WTC11 (cell line): ENCODE results near the gene OR4K1. TPM values are rescaled to one million over a fixed set of nuclear protein-coding genes. Genes with fewer than 3 reads are reported as not detected.

Experiments used
- ATAC-seq: fragments of 200-7000 bp; cut with Tn5 transposase; 2 replicates; pipeline ENCODE4 v1.10.0; 2021; ENCODE audit warnings: mild to moderate bottlenecking, moderate library complexity
- CTCF ChIA-PET: fragments of 300-600 bp; sonication (Branson Sonifier 250); formaldehyde crosslinking; loops from one replicate; lab custom pipeline; 2021; ENCODE audit warnings: antibody characterized with exemption; lab: Charles Lee
- POLR2A ChIA-PET: fragments of 350-600 bp; sonication (Branson Sonifier 250); formaldehyde crosslinking; loops from one replicate; lab custom pipeline; 2021; ENCODE audit warnings: antibody characterized with exemption; lab: Charles Lee
- DNase-seq: peaks from one replicate; pipeline ENCODE4 v3.0.0; 2021; ENCODE audit warnings: low spot score
- H3K27ac Mint-ChIP-seq: 2 replicates; pipeline ENCODE4 v1.8.0; 2021; ENCODE audit warnings: mixed read lengths
- H3K27me3 Mint-ChIP-seq: 2 replicates; pipeline ENCODE4 v1.8.0; 2021; ENCODE audit warnings: low read depth, mild to moderate bottlenecking, moderate library complexity, mixed read lengths
- H3K36me3 Mint-ChIP-seq: 2 replicates; pipeline ENCODE4 v1.8.0; 2021; ENCODE audit warnings: mixed read lengths
- H3K4me1 Mint-ChIP-seq: 2 replicates; pipeline ENCODE4 v1.8.0; 2022; ENCODE audit warnings: mixed read lengths
- H3K4me3 Mint-ChIP-seq: 2 replicates; pipeline ENCODE4 v1.8.0; 2021; ENCODE audit warnings: mild to moderate bottlenecking, moderate library complexity, mixed read lengths
- H3K9me3 Mint-ChIP-seq: 2 replicates; pipeline ENCODE4 v1.8.0; 2021; ENCODE audit warnings: mixed read lengths
- ATF2 ChIP-seq: sonication (generic); formaldehyde crosslinking; IDR thresholded peaks from 2 replicates; pipeline ENCODE4 v1.8.1; 2022; ENCODE audit warnings: low read depth, missing genetic modification reagents, borderline replicate concordance
- ESRRA ChIP-seq: sonication (generic); formaldehyde crosslinking; IDR thresholded peaks from 2 replicates; pipeline ENCODE4 v1.8.1; 2022; ENCODE audit warnings: mild to moderate bottlenecking, missing genetic modification reagents, borderline replicate concordance
- FOXK1 ChIP-seq: sonication (generic); formaldehyde crosslinking; IDR thresholded peaks from 2 replicates; pipeline ENCODE4 v1.8.0; 2022; ENCODE audit warnings: mild to moderate bottlenecking, moderate library complexity, missing genetic modification reagents
- JAZF1 ChIP-seq: fragments of 250-450 bp; sonication (Bioruptor Pico); IDR thresholded peaks from 2 replicates; pipeline ENCODE4 v1.9.0; 2021; ENCODE audit warnings: moderate library complexity, mild to moderate bottlenecking, inconsistent platforms
- KAT7 ChIP-seq: sonication (generic); formaldehyde crosslinking; IDR thresholded peaks from 2 replicates; pipeline ENCODE4 v1.8.1; 2023; ENCODE audit warnings: missing genetic modification reagents, mild to moderate bottlenecking, borderline replicate concordance
- NR2C2 ChIP-seq: sonication (generic); formaldehyde crosslinking; IDR thresholded peaks from 2 replicates; pipeline ENCODE4 v1.8.0; 2022; ENCODE audit warnings: mild to moderate bottlenecking, missing genetic modification reagents
- PRRX2 ChIP-seq: fragments of 250-450 bp; sonication (Bioruptor Pico); IDR thresholded peaks from 2 replicates; pipeline ENCODE4 v1.8.0; 2021; ENCODE audit warnings: mild to moderate bottlenecking
- TEAD1 ChIP-seq: sonication (generic); formaldehyde crosslinking; IDR thresholded peaks from 2 replicates; pipeline ENCODE4 v1.8.0; 2022; ENCODE audit warnings: mild to moderate bottlenecking, missing genetic modification reagents
- TP53 ChIP-seq: sonication (generic); formaldehyde crosslinking; IDR thresholded peaks from 2 replicates; pipeline ENCODE4 v1.8.1; 2023; ENCODE audit warnings: mild to moderate bottlenecking, missing genetic modification reagents
- ZNF232 ChIP-seq: sonication (generic); formaldehyde crosslinking; IDR thresholded peaks from 2 replicates; pipeline ENCODE4 v1.8.0; 2022; ENCODE audit warnings: mild to moderate bottlenecking, missing genetic modification reagents
- ZNF317 ChIP-seq: sonication (generic); formaldehyde crosslinking; IDR thresholded peaks from 2 replicates; pipeline ENCODE4 v1.8.1; 2023; ENCODE audit warnings: low read depth, mild to moderate bottlenecking, moderate library complexity, missing genetic modification reagents, borderline replicate concordance
- ZNF416 ChIP-seq: fragments of 250-450 bp; sonication (Bioruptor Pico); IDR thresholded peaks from 2 replicates; pipeline ENCODE4 v1.9.0; 2021; ENCODE audit warnings: mild to moderate bottlenecking, inconsistent platforms
- ZNF425 ChIP-seq: fragments of 250-450 bp; sonication (Bioruptor Pico); conservative IDR thresholded peaks from 2 replicates; pipeline ENCODE4 v1.9.0; 2021; ENCODE audit warnings: mild to moderate bottlenecking
- ZNF532 ChIP-seq: fragments of 250-450 bp; sonication (Bioruptor Pico); IDR thresholded peaks from 2 replicates; pipeline ENCODE4 v1.9.0; 2021; ENCODE audit warnings: mild to moderate bottlenecking, borderline replicate concordance
- total RNA-seq: library from RNA; stranded (reverse); gene quantifications from 3 replicates; pipeline ENCODE4 v1.2.3, GENCODE V29; 2021

OR4K1 gene
- total RNA-seq, 1 experiment from 2014 or later, result not detected

- no peak for TF ChIP-seq ZNF532
- no peak for TF ChIP-seq ATF2 (CRISPR knock-in tag)
- no peak for TF ChIP-seq JAZF1 (CRISPR knock-in tag)
Measured at GRCh38 chr14:19941668-19942067, 11.0 kb downstream of the OR4K1 start (continued).

- ChIA-PET CTCF (no interaction called here), POLR2A (no interaction called here)
- peaks cover 12% of the 10 kb centered on the region; the same call in 1 of the 2 replicates for H3K27me3 Mint-ChIP-seq
- TF ChIP-seq ZNF532 (no peak), FOXK1 (CRISPR knock-in tag) (no peak), NR2C2 (no peak), ZNF232 (CRISPR knock-in tag) (no peak), TP53 (CRISPR knock-in tag) (no peak), PRRX2 (no peak), TEAD1 (CRISPR knock-in tag) (no peak), ZNF425 (CRISPR knock-in tag) (no peak), ZNF317 (CRISPR knock-in tag) (no peak), KAT7 (no peak), ZNF416 (CRISPR knock-in tag) (no peak), ESRRA (CRISPR knock-in tag) (no peak)
- DNase-seq, result no peak
- H3K4me1 Mint-ChIP-seq, result no peaks in the 10 kb centered on the region
- peaks cover 8% of the 10 kb centered on the region for H3K36me3 Mint-ChIP-seq
- no peak overlapping the region for H3K4me3 Mint-ChIP-seq
- H3K27ac Mint-ChIP-seq, result no peak overlapping the region
- no peak for ATAC-seq
- peaks cover 19% of the 10 kb centered on the region for H3K9me3 Mint-ChIP-seq
Measured at GRCh38 chr14:19947413-19948090, 16.8 kb downstream of the OR4K1 start.
